Neural crest cell (in vitro differentiated cells): Measurements from ENCODE around the gene C3orf49. TPM values are rescaled to one million over a fixed set of nuclear protein-coding genes. Genes with fewer than 3 reads are reported as not detected.

Source experiments
- DNase-seq: peaks from one replicate; pipeline ENCODE4 v3.0.0; 2021; ENCODE audit warnings: low read depth, mixed read lengths, low spot score
- H3K27ac Mint-ChIP-seq: one replicate; pipeline ENCODE4 v1.8.0; 2021; ENCODE audit warnings: mild to moderate bottlenecking, mixed read lengths; ENCODE audit not compliant: unreplicated experiment
- H3K27me3 Mint-ChIP-seq: 2 replicates; pipeline ENCODE4 v1.8.0; 2021; ENCODE audit warnings: low read depth, mild to moderate bottlenecking, mixed read lengths
- H3K36me3 Mint-ChIP-seq: 2 replicates; pipeline ENCODE4 v1.8.0; 2021; ENCODE audit warnings: low read depth, mild to moderate bottlenecking, mixed read lengths
- H3K4me1 Mint-ChIP-seq: 2 replicates; pipeline ENCODE4 v1.8.0; 2021; ENCODE audit warnings: mixed read lengths
- H3K4me3 Mint-ChIP-seq: one replicate; pipeline ENCODE4 v1.8.0; 2021; ENCODE audit warnings: mild to moderate bottlenecking, mixed read lengths
- H3K9me3 Mint-ChIP-seq: 2 replicates; pipeline ENCODE4 v1.8.0; 2021; ENCODE audit warnings: mixed read lengths
- CTCF ChIP-seq: fragments of 200-600 bp; sonication (generic); conservative IDR thresholded peaks from 2 replicates; pipeline ENCODE4 v1.5.0; 2021; ENCODE audit warnings: antibody characterized with exemption, mild to moderate bottlenecking
- total RNA-seq: library from RNA; stranded (reverse); gene quantifications from 2 replicates; pipeline ENCODE4 v1.2.1, GENCODE V29; 2021

Gene C3orf49
- total RNA-seq, 1 donor from 2014 or later = not detected

- H3K27me3 Mint-ChIP-seq = no peaks in the 10 kb centered on the region
- no peak for TF ChIP-seq CTCF
- DNase-seq = no peak
- no peak overlapping the region for H3K4me3 Mint-ChIP-seq
- no peak overlapping the region for H3K27ac Mint-ChIP-seq
- H3K36me3 Mint-ChIP-seq = peaks cover 6% of the 10 kb centered on the region
- no peaks in the 10 kb centered on the region for H3K9me3 Mint-ChIP-seq
- H3K4me1 Mint-ChIP-seq = peaks cover 5% of the 10 kb centered on the region
Measured at GRCh38 chr3:63895422-63896189, 76.5 kb downstream of the C3orf49 start.

- Mint-ChIP-seq H3K4me3 (no peak overlapping the region), H3K36me3 (peaks cover 10% of the 10 kb centered on the region), H3K27ac (no peak overlapping the region), H3K9me3 (no peaks in the 10 kb centered on the region), H3K4me1 (peaks cover 5% of the 10 kb centered on the region), H3K27me3 (no peaks in the 10 kb centered on the region)
- DNase-seq = no peak
- no peak for TF ChIP-seq CTCF
Measured at GRCh38 chr3:63896332-63897030, 77.4 kb downstream of the C3orf49 start.

Other genes with a start within 250 kb of the C3orf49 start
- gene SNTN, start 166.6 kb upstream of the C3orf49 start, total RNA-seq = not detected in 2 replicates
- gene THOC7, start 44.5 kb downstream of the C3orf49 start, total RNA-seq = 59.2 and 66.2 TPM in 2 replicates
- gene ATXN7, start 44.6 kb downstream of the C3orf49 start, total RNA-seq = 21.7 and 22.0 TPM in 2 replicates
- not detected in 2 replicates for gene SCAANT1, start 93.1 kb downstream of the C3orf49 start, total RNA-seq
- gene PSMD6, start 204.2 kb downstream of the C3orf49 start, total RNA-seq = 103 and 104 TPM in 2 replicates